C4-2B (cell line): Measurements from ENCODE around the gene CPAMD8.

Experiments used
- CTCF ChIP-seq: fragments of 450-650 bp; conservative IDR thresholded peaks from 2 replicates; pipeline ENCODE4 v1.5.1; 2017; ENCODE audit warnings: mild to moderate bottlenecking
- ZFX ChIP-seq: fragments of 450-650 bp; IDR thresholded peaks from 2 replicates; pipeline ENCODE4 v1.6.1; 2017

GRCh38 chr19:17001603-17002183 lies 24.9 kb downstream of the CPAMD8 start:
- TF ChIP-seq CTCF (no peak), ZFX (no peak)
